Gastroesophageal sphincter (tissue), 3 donors: ENCODE measurements around the gene SLC37A1.

Experiments
- CTCF ChIP-seq, 4 experiments: fragments of 200-600 bp in 2 of 4; fragments of 450-650 bp in 2 of 4; sonication (generic) in 1 of 4; IDR thresholded peaks; one replicate each; pipeline ENCODE4 v1.5.1; 2017 to 2019; ENCODE audit warnings: antibody characterized with exemption in 4 of 4, mild to moderate bottlenecking in 2 of 4, moderate library complexity in 2 of 4
- POLR2A ChIP-seq, 2 donors: fragments of 450-650 bp; IDR thresholded peaks; one replicate each; pipeline ENCODE4 v1.6.1; 2017; ENCODE audit warnings: antibody characterized with exemption in 2 of 2, mild to moderate bottlenecking in 2 of 2, moderate library complexity in 1 of 2
- POLR2AphosphoS5 ChIP-seq: sonication (generic); formaldehyde crosslinking; IDR thresholded peaks from one replicate; pipeline ENCODE4 v1.6.1; 2017; ENCODE audit warnings: antibody characterized with exemption

- no peak for TF ChIP-seq CTCF (IDR thresholded peaks at IDR 0.05)
- TF ChIP-seq POLR2A (IDR thresholded peaks at IDR 0.05): no peak
- TF ChIP-seq POLR2AphosphoS5: no peak
Measured at GRCh38 chr21:42475036-42475435, 38.6 kb upstream of the SLC37A1 start.
